ENCODE data around the gene PADI3.

DNA sequence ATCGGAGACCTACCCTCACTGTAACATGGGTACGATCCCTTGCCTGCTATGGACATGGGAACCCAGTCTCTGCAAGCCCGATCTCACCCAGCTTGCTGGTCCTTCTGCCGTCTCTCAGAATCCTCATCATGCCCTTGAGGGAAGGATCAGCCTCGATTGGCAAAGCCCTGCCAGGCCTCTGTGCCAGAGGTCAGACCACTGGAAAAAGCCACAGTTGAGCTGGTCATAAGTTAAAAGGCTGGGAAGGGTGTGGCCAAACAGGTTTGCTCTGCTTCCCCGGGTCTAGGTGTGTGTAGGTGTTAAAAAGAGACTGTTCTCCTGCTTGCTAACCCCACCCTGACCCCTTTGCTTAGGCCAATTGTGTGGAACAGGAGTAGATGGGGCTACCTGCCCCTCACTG, 19.5 kb upstream of the PADI3 start:
- TF ChIP-seq, protein P1, sequence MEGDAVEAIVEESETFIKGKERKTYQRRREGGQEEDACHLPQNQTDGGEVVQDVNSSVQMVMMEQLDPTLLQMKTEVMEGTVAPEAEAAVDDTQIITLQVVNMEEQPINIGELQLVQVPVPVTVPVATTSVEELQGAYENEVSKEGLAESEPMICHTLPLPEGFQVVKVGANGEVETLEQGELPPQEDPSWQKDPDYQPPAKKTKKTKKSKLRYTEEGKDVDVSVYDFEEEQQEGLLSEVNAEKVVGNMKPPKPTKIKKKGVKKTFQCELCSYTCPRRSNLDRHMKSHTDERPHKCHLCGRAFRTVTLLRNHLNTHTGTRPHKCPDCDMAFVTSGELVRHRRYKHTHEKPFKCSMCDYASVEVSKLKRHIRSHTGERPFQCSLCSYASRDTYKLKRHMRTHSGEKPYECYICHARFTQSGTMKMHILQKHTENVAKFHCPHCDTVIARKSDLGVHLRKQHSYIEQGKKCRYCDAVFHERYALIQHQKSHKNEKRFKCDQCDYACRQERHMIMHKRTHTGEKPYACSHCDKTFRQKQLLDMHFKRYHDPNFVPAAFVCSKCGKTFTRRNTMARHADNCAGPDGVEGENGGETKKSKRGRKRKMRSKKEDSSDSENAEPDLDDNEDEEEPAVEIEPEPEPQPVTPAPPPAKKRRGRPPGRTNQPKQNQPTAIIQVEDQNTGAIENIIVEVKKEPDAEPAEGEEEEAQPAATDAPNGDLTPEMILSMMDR (IDR thresholded peaks at IDR 0.05 in 8 of 11, conservative IDR thresholded peaks at IDR 0.05 in 3 of 11), result no peak
- TF ChIP-seq POLR2AphosphoS5 (IDR thresholded peaks at IDR 0.05) (no peak), POLR2A (IDR thresholded peaks at IDR 0.05) (no peak)

All from spleen (tissue), 7 donors.